ENCODE data around the gene ZNF610. TPM values are rescaled to one million over a fixed set of nuclear protein-coding genes. Genes with fewer than 3 reads are reported as not detected.

The ZNF610 gene
- total RNA-seq, 1 experiment from 2014 or later: not detected

Other genes starting within 250 kb of the ZNF610 start
- gene ZNF841, start 240.5 kb upstream of the ZNF610 start, total RNA-seq (2021; ENCODE audit: unreplicated experiment): 0.10 TPM
- 9.7 TPM for gene ZNF616, start 196.3 kb upstream of the ZNF610 start, total RNA-seq (2021; ENCODE audit: unreplicated experiment)
- not detected for gene ZNF836, start 164.6 kb upstream of the ZNF610 start, total RNA-seq (2021; ENCODE audit: unreplicated experiment)
- gene PPP2R1A, start 146.2 kb upstream of the ZNF610 start, total RNA-seq (2021; ENCODE audit: unreplicated experiment): 266 TPM
- gene ZNF766, start 66.7 kb upstream of the ZNF610 start, total RNA-seq (2021; ENCODE audit: unreplicated experiment): 17.9 TPM
- 11.5 TPM for gene ZNF480, start 39.1 kb upstream of the ZNF610 start, total RNA-seq (2021; ENCODE audit: unreplicated experiment)
- not detected for gene ZNF880, start 33.7 kb downstream of the ZNF610 start, total RNA-seq (2021; ENCODE audit: unreplicated experiment)
- not detected for gene ZNF528, start 61.6 kb downstream of the ZNF610 start, total RNA-seq (2021; ENCODE audit: unreplicated experiment)
- not detected for gene ZNF534, start 92.9 kb downstream of the ZNF610 start, total RNA-seq (2021; ENCODE audit: unreplicated experiment)
- not detected for gene ZNF578, start 117.3 kb downstream of the ZNF610 start, total RNA-seq (2021; ENCODE audit: unreplicated experiment)
- 15.4 TPM for gene ZNF808, start 191.4 kb downstream of the ZNF610 start, total RNA-seq (2021; ENCODE audit: unreplicated experiment)
- gene ZNF701, start 234.0 kb downstream of the ZNF610 start, total RNA-seq (2021; ENCODE audit: unreplicated experiment): 9.0 TPM

All from HCT116 (cell line).